ENCODE data around the gene RYR3. TPM values are rescaled to one million over a fixed set of nuclear protein-coding genes. Genes with fewer than 3 reads are reported as not detected.

Gene RYR3
- total RNA-seq, 1 experiment from 2014 or later = not detected

GRCh38 chr15:33283576-33283975, 27.2 kb upstream of the RYR3 start:
- POLR2A ChIA-PET = no interaction called here
- Mint-ChIP-seq H3K36me3 (ENCODE audit: insufficient read depth, unreplicated experiment) (peaks cover 5% of the 10 kb centered on the region), H3K4me3 (ENCODE audit: unreplicated experiment) (no peak overlapping the region), H3K27ac (ENCODE audit: low read depth, unreplicated experiment) (no peak overlapping the region), H3K27me3 (ENCODE audit: insufficient read depth, unreplicated experiment) (no peaks in the 10 kb centered on the region), H3K9me3 (ENCODE audit: unreplicated experiment) (no peaks in the 10 kb centered on the region), H3K4me1 (ENCODE audit: insufficient read depth, unreplicated experiment) (peaks cover 15% of the 10 kb centered on the region)
- BruUV-seq (replicated peaks) = no TSS peak
- no peak for DNase-seq (ENCODE audit: unreplicated experiment)
- intact Hi-C loops (cut with micrococcal nuclease) = no loop called here
- CTCF ChIA-PET = interaction anchor here (0.6 to 7.3 kb wide), 6 partner anchors 9 to 446 kb away, joined by 3 to 73 read pairs (median 4); no protein-coding TSS in a partner anchor
- no peak for TF ChIP-seq CTCF (IDR thresholded peaks at IDR 0.05; ENCODE audit: unreplicated experiment)

GRCh38 chr15:33284336-33284735, 26.4 kb upstream of the RYR3 start:
- intact Hi-C loops (cut with micrococcal nuclease) = no loop called here

GRCh38 chr15:33292717-33293307, 18.0 kb upstream of the RYR3 start:
- no peak overlapping the region for H3K27ac Mint-ChIP-seq (ENCODE audit: low read depth, unreplicated experiment)
- ChIA-PET POLR2A (interaction anchor here (1.7 kb wide), 1 partner anchor 408 kb away, joined by 18 read pairs; no protein-coding TSS in a partner anchor), CTCF (interaction anchor here (0.5 to 10.4 kb wide), 60 partner anchors 8 to 668 kb away, joined by 3 to 194 read pairs (median 4); partner anchors contain the start of gene FMN1)
- BruUV-seq (replicated peaks) = no TSS peak
- peaks cover 20% of the 10 kb centered on the region for H3K4me1 Mint-ChIP-seq (ENCODE audit: insufficient read depth, unreplicated experiment)
- no peaks in the 10 kb centered on the region for H3K9me3 Mint-ChIP-seq (ENCODE audit: unreplicated experiment)
- intact Hi-C loops (cut with micrococcal nuclease) = loop anchor here (1.0 to 2.0 kb wide), 4 partner anchors 58 to 407 kb away; no protein-coding TSS in a partner anchor
- peak; percentile 79 for DNase-seq (ENCODE audit: unreplicated experiment)
- H3K4me3 Mint-ChIP-seq (ENCODE audit: unreplicated experiment) = no peak overlapping the region
- TF ChIP-seq CTCF (IDR thresholded peaks at IDR 0.05; ENCODE audit: unreplicated experiment) = peak; percentile 88
- H3K27me3 Mint-ChIP-seq (ENCODE audit: insufficient read depth, unreplicated experiment) = no peaks in the 10 kb centered on the region
- no peaks in the 10 kb centered on the region for H3K36me3 Mint-ChIP-seq (ENCODE audit: insufficient read depth, unreplicated experiment)

More at GRCh38 chr15:33284336-33284735, 26.4 kb upstream of the RYR3 start:
- ChIA-PET POLR2A (no interaction called here), CTCF (interaction anchor here (0.6 to 7.3 kb wide), 6 partner anchors 9 to 446 kb away, joined by 3 to 73 read pairs (median 4); no protein-coding TSS in a partner anchor)
- no peak overlapping the region for H3K4me3 Mint-ChIP-seq (ENCODE audit: unreplicated experiment)
- H3K27ac Mint-ChIP-seq (ENCODE audit: low read depth, unreplicated experiment) = no peak overlapping the region
- H3K36me3 Mint-ChIP-seq (ENCODE audit: insufficient read depth, unreplicated experiment) = no peaks in the 10 kb centered on the region
- no TSS peak for BruUV-seq (replicated peaks)
- no peak for TF ChIP-seq CTCF (IDR thresholded peaks at IDR 0.05; ENCODE audit: unreplicated experiment)
- H3K4me1 Mint-ChIP-seq (ENCODE audit: insufficient read depth, unreplicated experiment) = peaks cover 8% of the 10 kb centered on the region
- H3K9me3 Mint-ChIP-seq (ENCODE audit: unreplicated experiment) = no peaks in the 10 kb centered on the region
- peak; percentile 56 for DNase-seq (ENCODE audit: unreplicated experiment)
- H3K27me3 Mint-ChIP-seq (ENCODE audit: insufficient read depth, unreplicated experiment) = no peaks in the 10 kb centered on the region

- no peak for DNase-seq (ENCODE audit: unreplicated experiment)
- H3K36me3 Mint-ChIP-seq (ENCODE audit: insufficient read depth, unreplicated experiment) = no peaks in the 10 kb centered on the region
- no peak overlapping the region for H3K4me3 Mint-ChIP-seq (ENCODE audit: unreplicated experiment)
- intact Hi-C loops (cut with micrococcal nuclease) = loop anchor here (2.0 kb wide), 1 partner anchor 59 kb away; no protein-coding TSS in a partner anchor
- no peak overlapping the region for H3K27ac Mint-ChIP-seq (ENCODE audit: low read depth, unreplicated experiment)
- no peaks in the 10 kb centered on the region for H3K27me3 Mint-ChIP-seq (ENCODE audit: insufficient read depth, unreplicated experiment)
- no peak for TF ChIP-seq CTCF (IDR thresholded peaks at IDR 0.05; ENCODE audit: unreplicated experiment)
- H3K4me1 Mint-ChIP-seq (ENCODE audit: insufficient read depth, unreplicated experiment) = peaks cover 23% of the 10 kb centered on the region
- no peaks in the 10 kb centered on the region for H3K9me3 Mint-ChIP-seq (ENCODE audit: unreplicated experiment)
- POLR2A ChIA-PET = interaction anchor here (0.7 kb wide), 1 partner anchor 51 kb away, joined by 3 read pairs; no protein-coding TSS in a partner anchor
- no TSS peak for BruUV-seq (replicated peaks)
- CTCF ChIA-PET = interaction anchor here (0.5 to 10.4 kb wide), 31 partner anchors 11 to 444 kb away, joined by 3 to 194 read pairs (median 6); no protein-coding TSS in a partner anchor
These were observed 16.9 kb upstream of the RYR3 start for GRCh38 chr15:33293713-33294334.

All from MCF 10A (cell line).